WTC11 (cell line): ENCODE measurements around the gene PRXL2B. TPM values are rescaled to one million over a fixed set of nuclear protein-coding genes. Genes with fewer than 3 reads are reported as not detected.

Experiments
- ATAC-seq: fragments of 200-7000 bp; cut with Tn5 transposase; 2 replicates; pipeline ENCODE4 v1.10.0; 2021; ENCODE audit warnings: mild to moderate bottlenecking, moderate library complexity
- CTCF ChIA-PET: fragments of 300-600 bp; sonication (Branson Sonifier 250); formaldehyde crosslinking; loops from one replicate; lab custom pipeline; 2021; ENCODE audit warnings: antibody characterized with exemption; lab: Charles Lee
- POLR2A ChIA-PET: fragments of 350-600 bp; sonication (Branson Sonifier 250); formaldehyde crosslinking; loops from one replicate; lab custom pipeline; 2021; ENCODE audit warnings: antibody characterized with exemption; lab: Charles Lee
- DNase-seq: peaks from one replicate; pipeline ENCODE4 v3.0.0; 2021; ENCODE audit warnings: low spot score
- H3K27ac Mint-ChIP-seq: 2 replicates; pipeline ENCODE4 v1.8.0; 2021; ENCODE audit warnings: mixed read lengths
- H3K27me3 Mint-ChIP-seq: 2 replicates; pipeline ENCODE4 v1.8.0; 2021; ENCODE audit warnings: low read depth, mild to moderate bottlenecking, moderate library complexity, mixed read lengths
- H3K36me3 Mint-ChIP-seq: 2 replicates; pipeline ENCODE4 v1.8.0; 2021; ENCODE audit warnings: mixed read lengths
- H3K4me1 Mint-ChIP-seq: 2 replicates; pipeline ENCODE4 v1.8.0; 2022; ENCODE audit warnings: mixed read lengths
- H3K4me3 Mint-ChIP-seq: 2 replicates; pipeline ENCODE4 v1.8.0; 2021; ENCODE audit warnings: mild to moderate bottlenecking, moderate library complexity, mixed read lengths
- H3K9me3 Mint-ChIP-seq: 2 replicates; pipeline ENCODE4 v1.8.0; 2021; ENCODE audit warnings: mixed read lengths
- ATF1 ChIP-seq: sonication (generic); formaldehyde crosslinking; IDR thresholded peaks from 2 replicates; pipeline ENCODE4 v1.8.1; 2023; ENCODE audit warnings: mild to moderate bottlenecking, moderate library complexity, missing genetic modification reagents
- CBFB ChIP-seq: sonication (generic); formaldehyde crosslinking; IDR thresholded peaks from 2 replicates; pipeline ENCODE4 v1.8.1; 2022; ENCODE audit warnings: mild to moderate bottlenecking, low read depth, missing genetic modification reagents
- CREM ChIP-seq: sonication (generic); formaldehyde crosslinking; IDR thresholded peaks from 2 replicates; pipeline ENCODE4 v1.8.1; 2022; ENCODE audit warnings: mild to moderate bottlenecking, missing genetic modification reagents, moderate library complexity
- ETV6 ChIP-seq: sonication (generic); formaldehyde crosslinking; IDR thresholded peaks from 2 replicates; pipeline ENCODE4 v1.8.1; 2022; ENCODE audit warnings: mild to moderate bottlenecking, missing genetic modification reagents
- FOXK1 ChIP-seq: sonication (generic); formaldehyde crosslinking; IDR thresholded peaks from 2 replicates; pipeline ENCODE4 v1.8.0; 2022; ENCODE audit warnings: mild to moderate bottlenecking, moderate library complexity, missing genetic modification reagents
- IRF2 ChIP-seq: sonication (generic); formaldehyde crosslinking; IDR thresholded peaks from 2 replicates; pipeline ENCODE4 v1.8.0; 2022; ENCODE audit warnings: low read depth, missing genetic modification reagents, borderline replicate concordance
- KAT7 ChIP-seq: sonication (generic); formaldehyde crosslinking; IDR thresholded peaks from 2 replicates; pipeline ENCODE4 v1.8.1; 2023; ENCODE audit warnings: missing genetic modification reagents, mild to moderate bottlenecking, borderline replicate concordance
- MXD4 ChIP-seq: fragments of 250-450 bp; sonication (Bioruptor Pico); IDR thresholded peaks from 2 replicates; pipeline ENCODE4 v1.8.0; 2021; ENCODE audit warnings: mild to moderate bottlenecking, moderate library complexity, borderline replicate concordance
- NFATC4 ChIP-seq: fragments of 250-450 bp; sonication (Bioruptor Pico); IDR thresholded peaks from 2 replicates; pipeline ENCODE4 v1.9.0; 2021; ENCODE audit warnings: mild to moderate bottlenecking
- RELA ChIP-seq: sonication (generic); formaldehyde crosslinking; IDR thresholded peaks from 2 replicates; pipeline ENCODE4 v1.8.1; 2022; ENCODE audit warnings: missing genetic modification reagents, mild to moderate bottlenecking, borderline replicate concordance
- SP1 ChIP-seq: sonication (generic); formaldehyde crosslinking; conservative IDR thresholded peaks from 2 replicates; pipeline ENCODE4 v1.8.1; 2022; ENCODE audit warnings: missing genetic modification reagents
- TEAD4 ChIP-seq: sonication (generic); formaldehyde crosslinking; IDR thresholded peaks from 2 replicates; pipeline ENCODE4 v1.8.0; 2022; ENCODE audit warnings: mild to moderate bottlenecking, missing genetic modification reagents
- ZNF263 ChIP-seq: sonication (generic); formaldehyde crosslinking; IDR thresholded peaks from 2 replicates; pipeline ENCODE4 v1.8.1; 2022; ENCODE audit warnings: low read depth, mild to moderate bottlenecking, moderate library complexity, missing genetic modification reagents
- ZNF396 ChIP-seq: fragments of 250-450 bp; sonication (Bioruptor Pico); IDR thresholded peaks from 2 replicates; pipeline ENCODE4 v1.8.0; 2021; ENCODE audit warnings: mild to moderate bottlenecking, moderate library complexity, borderline replicate concordance
- total RNA-seq: library from RNA; stranded (reverse); gene quantifications from 3 replicates; pipeline ENCODE4 v1.2.3, GENCODE V29; 2021
- TF ChIP-seq, protein P1 (sequence below): fragments of 250-450 bp; sonication (Bioruptor Pico); IDR thresholded peaks from 2 replicates; pipeline ENCODE4 v2.1.2; 2022; ENCODE audit warnings: mild to moderate bottlenecking, moderate library complexity
- TF ChIP-seq, protein P2 (sequence below): fragments of 250-450 bp; sonication (Bioruptor Pico); IDR thresholded peaks from 2 replicates; pipeline ENCODE4 v1.9.0; 2021; ENCODE audit warnings: mild to moderate bottlenecking, borderline replicate concordance
- TF ChIP-seq, protein P3 (sequence below): fragments of 250-450 bp; sonication (Bioruptor Pico); IDR thresholded peaks from 2 replicates; pipeline ENCODE4 v1.9.0; 2021; ENCODE audit warnings: moderate library complexity, mild to moderate bottlenecking, inconsistent platforms, borderline replicate concordance
- TF ChIP-seq, protein P4 (sequence below): sonication (generic); formaldehyde crosslinking; IDR thresholded peaks from 2 replicates; pipeline ENCODE4 v1.8.1; 2023; ENCODE audit warnings: mild to moderate bottlenecking, missing genetic modification reagents, moderate library complexity
- TF ChIP-seq, protein P5 (sequence below): sonication (generic); formaldehyde crosslinking; IDR thresholded peaks from 2 replicates; pipeline ENCODE4 v1.8.0; 2022; ENCODE audit warnings: missing genetic modification reagents
- TF ChIP-seq, protein P6 (sequence below): sonication (generic); formaldehyde crosslinking; IDR thresholded peaks from 2 replicates; pipeline ENCODE4 v1.8.0; 2022; ENCODE audit warnings: mild to moderate bottlenecking, missing genetic modification reagents

PRXL2B gene
- total RNA-seq, 1 experiment from 2014 or later, result 50.3 TPM

DNA sequence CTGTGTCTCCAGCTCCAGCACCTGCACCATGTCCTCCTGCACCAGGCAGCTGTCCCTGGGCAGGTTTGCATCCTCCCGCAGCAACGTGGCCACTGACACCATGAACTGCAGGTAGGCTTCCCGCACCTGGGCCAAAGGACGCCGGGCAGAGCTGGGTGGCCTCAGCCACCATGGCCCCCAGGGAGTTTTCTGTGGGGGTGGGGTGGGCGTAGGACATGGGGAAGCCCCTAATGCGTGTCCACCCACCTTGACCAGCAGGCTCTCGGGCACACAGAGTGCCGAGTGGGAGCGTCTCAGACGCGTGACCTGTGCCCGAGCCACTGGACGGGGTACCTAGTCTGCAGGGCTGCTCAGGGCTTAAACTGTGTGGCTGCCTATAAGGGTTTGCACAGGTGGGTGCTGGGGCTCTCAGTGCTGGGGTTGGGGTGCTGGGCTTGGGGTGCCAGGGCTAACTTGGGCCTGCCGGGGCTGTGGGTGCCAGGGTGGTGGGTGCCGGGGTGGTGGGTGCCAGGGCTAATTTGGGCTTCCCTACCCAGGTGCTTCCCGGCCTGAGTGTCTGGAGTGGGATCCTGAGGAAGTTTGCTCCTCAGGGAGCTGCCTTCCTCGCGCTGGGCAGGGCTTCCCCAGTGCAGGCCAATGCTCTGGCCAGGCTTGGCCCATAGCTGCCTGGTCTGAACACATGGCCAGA, 17.7 kb downstream of the PRXL2B start (continued):
- TF ChIP-seq, protein P1, sequence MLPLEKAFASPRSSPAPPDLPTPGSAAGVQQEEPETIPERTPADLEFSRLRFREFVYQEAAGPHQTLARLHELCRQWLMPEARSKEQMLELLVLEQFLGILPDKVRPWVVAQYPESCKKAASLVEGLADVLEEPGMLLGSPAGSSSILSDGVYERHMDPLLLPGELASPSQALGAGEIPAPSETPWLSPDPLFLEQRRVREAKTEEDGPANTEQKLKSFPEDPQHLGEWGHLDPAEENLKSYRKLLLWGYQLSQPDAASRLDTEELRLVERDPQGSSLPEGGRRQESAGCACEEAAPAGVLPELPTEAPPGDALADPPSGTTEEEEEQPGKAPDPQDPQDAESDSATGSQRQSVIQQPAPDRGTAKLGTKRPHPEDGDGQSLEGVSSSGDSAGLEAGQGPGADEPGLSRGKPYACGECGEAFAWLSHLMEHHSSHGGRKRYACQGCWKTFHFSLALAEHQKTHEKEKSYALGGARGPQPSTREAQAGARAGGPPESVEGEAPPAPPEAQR (CRISPR knock-in tag), result no peak
- TF ChIP-seq ATF1 (CRISPR knock-in tag), result no peak

DNA sequence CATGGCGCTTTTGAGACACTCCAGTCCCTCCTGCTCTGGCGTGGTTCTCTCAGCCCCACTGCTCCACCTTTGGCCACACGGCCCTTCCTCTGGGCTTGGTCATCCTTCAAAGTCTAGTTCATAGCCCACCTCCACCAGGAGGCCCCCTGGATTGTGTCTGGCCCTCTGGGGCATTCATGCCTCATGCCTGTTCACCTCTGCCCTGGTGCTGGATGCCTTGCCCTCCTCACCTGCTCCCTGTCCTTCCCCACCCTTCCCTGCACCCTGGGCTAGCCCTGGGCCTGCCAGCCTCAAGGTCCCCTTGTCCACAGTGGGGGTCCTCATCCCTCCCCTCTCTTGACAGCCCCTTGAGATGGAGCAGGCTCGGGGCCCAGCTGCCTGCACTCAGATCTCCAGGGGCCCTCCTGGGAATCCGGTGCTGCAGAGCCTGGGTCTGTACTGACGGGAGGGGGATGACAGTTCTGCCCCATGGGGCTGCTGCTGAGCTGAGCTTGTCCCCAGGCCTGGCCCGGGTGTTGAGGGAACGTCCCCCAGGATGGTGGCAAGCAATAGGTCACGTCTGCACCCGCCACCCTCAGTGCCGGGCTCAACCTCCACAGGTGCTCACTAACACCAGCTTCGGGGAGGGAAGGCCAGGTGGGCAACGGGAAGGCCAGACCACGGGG, 18.4 kb downstream of the PRXL2B start:
- H3K4me3 Mint-ChIP-seq, result no peak overlapping the region
- ATAC-seq (no peak), DNase-seq (no peak)
- no peak overlapping the region for H3K27ac Mint-ChIP-seq
- H3K27me3 Mint-ChIP-seq, result no peaks in the 10 kb centered on the region; the same call in 1 of the 2 replicates
- TF ChIP-seq CREM (CRISPR knock-in tag) (no peak), ZNF396 (CRISPR knock-in tag) (no peak), TEAD4 (CRISPR knock-in tag) (no peak), CBFB (no peak), ETV6 (CRISPR knock-in tag) (no peak), ZNF263 (CRISPR knock-in tag) (no peak), RELA (no peak), SP1 (CRISPR knock-in tag) (no peak), NFATC4 (CRISPR knock-in tag) (no peak), KAT7 (CRISPR knock-in tag) (no peak), FOXK1 (CRISPR knock-in tag) (no peak), ATF1 (CRISPR knock-in tag) (no peak), MXD4 (CRISPR knock-in tag) (no peak), IRF2 (CRISPR knock-in tag) (no peak)
- TF ChIP-seq, protein P2, sequence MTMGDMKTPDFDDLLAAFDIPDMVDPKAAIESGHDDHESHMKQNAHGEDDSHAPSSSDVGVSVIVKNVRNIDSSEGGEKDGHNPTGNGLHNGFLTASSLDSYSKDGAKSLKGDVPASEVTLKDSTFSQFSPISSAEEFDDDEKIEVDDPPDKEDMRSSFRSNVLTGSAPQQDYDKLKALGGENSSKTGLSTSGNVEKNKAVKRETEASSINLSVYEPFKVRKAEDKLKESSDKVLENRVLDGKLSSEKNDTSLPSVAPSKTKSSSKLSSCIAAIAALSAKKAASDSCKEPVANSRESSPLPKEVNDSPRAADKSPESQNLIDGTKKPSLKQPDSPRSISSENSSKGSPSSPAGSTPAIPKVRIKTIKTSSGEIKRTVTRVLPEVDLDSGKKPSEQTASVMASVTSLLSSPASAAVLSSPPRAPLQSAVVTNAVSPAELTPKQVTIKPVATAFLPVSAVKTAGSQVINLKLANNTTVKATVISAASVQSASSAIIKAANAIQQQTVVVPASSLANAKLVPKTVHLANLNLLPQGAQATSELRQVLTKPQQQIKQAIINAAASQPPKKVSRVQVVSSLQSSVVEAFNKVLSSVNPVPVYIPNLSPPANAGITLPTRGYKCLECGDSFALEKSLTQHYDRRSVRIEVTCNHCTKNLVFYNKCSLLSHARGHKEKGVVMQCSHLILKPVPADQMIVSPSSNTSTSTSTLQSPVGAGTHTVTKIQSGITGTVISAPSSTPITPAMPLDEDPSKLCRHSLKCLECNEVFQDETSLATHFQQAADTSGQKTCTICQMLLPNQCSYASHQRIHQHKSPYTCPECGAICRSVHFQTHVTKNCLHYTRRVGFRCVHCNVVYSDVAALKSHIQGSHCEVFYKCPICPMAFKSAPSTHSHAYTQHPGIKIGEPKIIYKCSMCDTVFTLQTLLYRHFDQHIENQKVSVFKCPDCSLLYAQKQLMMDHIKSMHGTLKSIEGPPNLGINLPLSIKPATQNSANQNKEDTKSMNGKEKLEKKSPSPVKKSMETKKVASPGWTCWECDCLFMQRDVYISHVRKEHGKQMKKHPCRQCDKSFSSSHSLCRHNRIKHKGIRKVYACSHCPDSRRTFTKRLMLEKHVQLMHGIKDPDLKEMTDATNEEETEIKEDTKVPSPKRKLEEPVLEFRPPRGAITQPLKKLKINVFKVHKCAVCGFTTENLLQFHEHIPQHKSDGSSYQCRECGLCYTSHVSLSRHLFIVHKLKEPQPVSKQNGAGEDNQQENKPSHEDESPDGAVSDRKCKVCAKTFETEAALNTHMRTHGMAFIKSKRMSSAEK (CRISPR knock-in tag), result no peak
- TF ChIP-seq, protein P3, sequence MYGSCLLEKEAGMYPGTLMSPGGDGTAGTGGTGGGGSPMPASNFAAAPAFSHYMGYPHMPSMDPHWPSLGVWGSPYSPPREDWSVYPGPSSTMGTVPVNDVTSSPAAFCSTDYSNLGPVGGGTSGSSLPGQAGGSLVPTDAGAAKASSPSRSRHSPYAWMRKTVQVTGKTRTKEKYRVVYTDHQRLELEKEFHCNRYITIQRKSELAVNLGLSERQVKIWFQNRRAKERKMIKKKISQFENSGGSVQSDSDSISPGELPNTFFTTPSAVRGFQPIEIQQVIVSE (CRISPR knock-in tag), result no peak
- TF ChIP-seq, protein P4, sequence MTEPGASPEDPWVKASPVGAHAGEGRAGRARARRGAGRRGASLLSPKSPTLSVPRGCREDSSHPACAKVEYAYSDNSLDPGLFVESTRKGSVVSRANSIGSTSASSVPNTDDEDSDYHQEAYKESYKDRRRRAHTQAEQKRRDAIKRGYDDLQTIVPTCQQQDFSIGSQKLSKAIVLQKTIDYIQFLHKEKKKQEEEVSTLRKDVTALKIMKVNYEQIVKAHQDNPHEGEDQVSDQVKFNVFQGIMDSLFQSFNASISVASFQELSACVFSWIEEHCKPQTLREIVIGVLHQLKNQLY (CRISPR knock-in tag), result no peak
- TF ChIP-seq, protein P5, sequence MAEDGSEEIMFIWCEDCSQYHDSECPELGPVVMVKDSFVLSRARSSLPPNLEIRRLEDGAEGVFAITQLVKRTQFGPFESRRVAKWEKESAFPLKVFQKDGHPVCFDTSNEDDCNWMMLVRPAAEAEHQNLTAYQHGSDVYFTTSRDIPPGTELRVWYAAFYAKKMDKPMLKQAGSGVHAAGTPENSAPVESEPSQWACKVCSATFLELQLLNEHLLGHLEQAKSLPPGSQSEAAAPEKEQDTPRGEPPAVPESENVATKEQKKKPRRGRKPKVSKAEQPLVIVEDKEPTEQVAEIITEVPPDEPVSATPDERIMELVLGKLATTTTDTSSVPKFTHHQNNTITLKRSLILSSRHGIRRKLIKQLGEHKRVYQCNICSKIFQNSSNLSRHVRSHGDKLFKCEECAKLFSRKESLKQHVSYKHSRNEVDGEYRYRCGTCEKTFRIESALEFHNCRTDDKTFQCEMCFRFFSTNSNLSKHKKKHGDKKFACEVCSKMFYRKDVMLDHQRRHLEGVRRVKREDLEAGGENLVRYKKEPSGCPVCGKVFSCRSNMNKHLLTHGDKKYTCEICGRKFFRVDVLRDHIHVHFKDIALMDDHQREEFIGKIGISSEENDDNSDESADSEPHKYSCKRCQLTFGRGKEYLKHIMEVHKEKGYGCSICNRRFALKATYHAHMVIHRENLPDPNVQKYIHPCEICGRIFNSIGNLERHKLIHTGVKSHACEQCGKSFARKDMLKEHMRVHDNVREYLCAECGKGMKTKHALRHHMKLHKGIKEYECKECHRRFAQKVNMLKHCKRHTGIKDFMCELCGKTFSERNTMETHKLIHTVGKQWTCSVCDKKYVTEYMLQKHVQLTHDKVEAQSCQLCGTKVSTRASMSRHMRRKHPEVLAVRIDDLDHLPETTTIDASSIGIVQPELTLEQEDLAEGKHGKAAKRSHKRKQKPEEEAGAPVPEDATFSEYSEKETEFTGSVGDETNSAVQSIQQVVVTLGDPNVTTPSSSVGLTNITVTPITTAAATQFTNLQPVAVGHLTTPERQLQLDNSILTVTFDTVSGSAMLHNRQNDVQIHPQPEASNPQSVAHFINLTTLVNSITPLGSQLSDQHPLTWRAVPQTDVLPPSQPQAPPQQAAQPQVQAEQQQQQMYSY (CRISPR knock-in tag), result no peak
- TF ChIP-seq, protein P6, sequence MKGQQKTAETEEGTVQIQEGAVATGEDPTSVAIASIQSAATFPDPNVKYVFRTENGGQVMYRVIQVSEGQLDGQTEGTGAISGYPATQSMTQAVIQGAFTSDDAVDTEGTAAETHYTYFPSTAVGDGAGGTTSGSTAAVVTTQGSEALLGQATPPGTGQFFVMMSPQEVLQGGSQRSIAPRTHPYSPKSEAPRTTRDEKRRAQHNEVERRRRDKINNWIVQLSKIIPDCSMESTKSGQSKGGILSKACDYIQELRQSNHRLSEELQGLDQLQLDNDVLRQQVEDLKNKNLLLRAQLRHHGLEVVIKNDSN, result no peak
- TF ChIP-seq, all 79 proteins: peak for 0
- Mint-ChIP-seq H3K9me3 (peaks cover 9% of the 10 kb centered on the region), H3K36me3 (peaks cover 5% of the 10 kb centered on the region), H3K4me1 (no peaks in the 10 kb centered on the region)
- POLR2A ChIA-PET, result no interaction called here
- CTCF ChIA-PET, result no interaction called here
